HT-29 (cell line): ENCODE measurements around the gene THSD7B. TPM values are rescaled to one million over a fixed set of nuclear protein-coding genes. Genes with fewer than 3 reads are reported as not detected.
"Not testable (repeated sequence)": the region's sequence is repeated elsewhere in the genome, so short reads cannot be mapped to it uniquely, and the experiment has no call there.

Experiments
- DNase-seq: peaks from one replicate; pipeline ENCODE4 v3.0.0-alpha.2; 2015; ENCODE audit warnings: low spot score
- total RNA-seq: library from RNA; depleted of rRNA; stranded (reverse); fragments of >200 nt; shearing (Covaris generic); gene quantifications from 2 replicates; pipeline ENCODE4 v1.2.3, GENCODE V29; 2014

THSD7B gene
- total RNA-seq, 1 experiment from 2014 or later = not detected

GRCh38 chr2:137522620-137523011 lies 757.3 kb downstream of the THSD7B start:
- no peak for DNase-seq

- DNase-seq = no peak
Measured at GRCh38 chr2:137523931-137524330, 758.6 kb downstream of the THSD7B start.

DNA sequence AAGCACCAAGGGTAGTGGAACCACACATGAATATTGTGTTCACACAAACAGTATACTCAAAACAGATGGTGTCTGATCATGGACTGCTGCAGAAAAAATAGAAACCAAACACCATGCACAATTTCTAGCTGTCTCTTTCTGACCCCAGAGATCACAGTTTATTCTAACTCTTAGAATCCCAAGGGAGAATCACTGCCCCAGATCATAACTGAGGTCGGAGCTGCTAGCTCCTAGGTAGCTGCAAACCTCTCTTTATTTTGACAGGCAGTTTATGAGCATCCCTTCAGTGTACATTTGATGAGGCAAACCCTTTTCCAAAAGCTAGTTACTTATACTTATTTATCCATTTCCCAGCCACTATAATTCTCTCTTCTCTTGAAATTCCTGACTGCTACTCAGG lies 759.8 kb downstream of the THSD7B start:
- no peak for DNase-seq

GRCh38 chr2:137525641-137526190 lies 760.4 kb downstream of the THSD7B start:
- no peak for DNase-seq

- no peak for DNase-seq
Measured at GRCh38 chr2:137535897-137536296, 770.6 kb downstream of the THSD7B start.

- no peak for DNase-seq
Measured at GRCh38 chr2:137539336-137539735, 774.0 kb downstream of the THSD7B start.

DNA sequence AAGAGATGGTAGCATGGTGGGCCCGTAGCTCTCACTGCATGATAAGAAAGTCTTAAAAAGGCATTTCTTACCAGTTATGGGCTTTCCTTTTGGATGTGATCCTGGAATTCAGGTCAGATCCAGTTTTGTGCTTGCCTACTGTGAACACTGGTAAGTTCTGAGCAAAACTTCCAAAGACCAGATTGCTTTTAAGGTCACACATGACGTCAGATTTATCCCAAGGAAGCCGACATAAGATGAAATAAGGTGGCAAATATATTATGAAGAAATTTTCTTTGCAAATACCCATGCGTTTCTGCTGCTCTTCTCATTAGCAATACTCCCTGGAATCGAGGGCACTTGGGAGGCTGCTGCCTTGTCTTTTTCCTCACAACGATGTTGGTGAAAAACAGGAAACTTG lies 782.5 kb downstream of the THSD7B start:
- no peak for DNase-seq

- no peak for DNase-seq
Measured at GRCh38 chr2:137566387-137566786, 801.0 kb downstream of the THSD7B start.

DNA sequence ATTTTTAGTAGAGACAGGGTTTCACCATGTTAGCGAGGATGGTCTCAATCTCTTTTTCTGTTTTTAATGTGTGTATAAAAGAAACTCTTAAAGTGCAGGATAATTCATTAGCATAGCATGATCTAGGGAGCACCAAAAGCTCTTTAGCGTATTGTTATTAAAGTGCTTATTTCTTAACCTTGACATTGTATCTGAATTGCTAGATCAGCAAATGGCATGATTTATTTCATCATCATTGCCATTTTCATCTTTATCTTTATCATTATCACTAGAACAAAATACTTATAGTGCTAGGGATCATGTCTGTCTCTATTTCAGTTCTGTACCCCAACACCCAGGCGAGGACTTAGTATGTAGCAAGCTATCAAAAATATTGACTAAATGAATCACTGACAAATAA lies 805.1 kb downstream of the THSD7B start:
- DNase-seq = no peak

GRCh38 chr2:137587834-137588233 lies 822.5 kb downstream of the THSD7B start:
- not testable (repeated sequence) for DNase-seq

GRCh38 chr2:137588578-137588977 lies 823.2 kb downstream of the THSD7B start:
- not testable (repeated sequence) for DNase-seq

DNA sequence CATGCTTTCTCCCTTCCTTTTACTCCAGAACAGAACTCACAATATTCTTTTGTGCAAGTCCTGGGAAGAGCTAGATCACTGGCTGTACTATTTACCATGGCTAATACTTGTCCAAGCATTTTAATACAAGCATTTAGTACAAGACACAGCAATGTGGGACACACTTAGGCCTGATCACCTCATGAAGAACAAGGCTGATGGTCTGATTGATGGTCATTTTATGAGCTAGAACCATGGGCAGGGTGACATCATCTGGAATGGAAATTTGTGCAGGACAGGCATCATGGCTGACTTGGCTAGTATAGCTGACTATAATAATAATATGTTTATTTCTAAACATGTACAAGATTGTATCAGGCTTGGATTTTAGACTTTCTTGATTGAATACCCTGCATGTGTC lies 824.8 kb downstream of the THSD7B start:
- no peak for DNase-seq

- no peak for DNase-seq
Measured at GRCh38 chr2:137607722-137608318, 842.5 kb downstream of the THSD7B start.

- no peak for DNase-seq
Measured at GRCh38 chr2:137638932-137639331, 873.6 kb downstream of the THSD7B start.

DNA sequence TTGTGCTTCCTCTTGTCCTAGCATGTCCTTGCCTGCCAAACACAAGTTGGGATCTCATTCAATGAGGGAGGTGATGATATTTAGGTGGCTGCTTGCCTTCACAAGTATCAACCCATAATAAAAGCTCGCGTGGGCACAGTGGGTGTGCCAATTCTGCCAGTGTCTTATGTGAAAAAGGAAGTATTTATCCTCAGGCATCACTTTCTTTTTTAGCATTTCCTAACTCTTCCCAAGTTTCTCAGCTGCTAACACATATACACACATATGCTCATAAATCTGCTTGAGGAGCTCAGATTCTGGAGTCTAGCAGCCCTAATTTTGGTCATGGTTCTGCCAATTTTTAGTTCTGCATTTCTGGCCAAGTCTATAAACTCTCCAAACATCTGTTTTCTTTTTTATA lies 879.4 kb downstream of the THSD7B start:
- no peak for DNase-seq

- DNase-seq = no peak
Measured at GRCh38 chr2:137654046-137654445, 888.7 kb downstream of the THSD7B start.

GRCh38 chr2:137655814-137656213 lies 890.5 kb downstream of the THSD7B start:
- DNase-seq = no peak

DNA sequence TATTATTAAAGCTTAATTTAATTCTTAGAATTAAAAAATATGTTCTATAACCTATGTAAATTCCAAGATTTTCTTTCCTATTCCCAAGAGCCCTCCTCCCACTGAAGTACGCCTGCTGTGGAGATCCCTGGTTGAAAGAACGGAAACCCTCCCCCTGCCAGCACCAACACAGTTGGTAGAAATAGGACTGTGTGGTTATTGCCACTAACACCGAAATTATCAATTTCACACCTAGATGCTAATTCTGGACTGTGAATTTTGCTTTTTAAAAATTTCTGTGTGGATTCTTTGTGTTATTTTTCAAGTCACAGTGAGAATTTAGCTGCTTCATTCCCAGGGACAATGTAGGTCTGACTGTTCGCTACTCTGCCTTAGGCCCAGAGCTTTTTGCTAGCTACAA lies 893.1 kb downstream of the THSD7B start:
- no peak for DNase-seq

GRCh38 chr2:137659616-137660015 lies 894.3 kb downstream of the THSD7B start:
- DNase-seq = peak; percentile 68

DNA sequence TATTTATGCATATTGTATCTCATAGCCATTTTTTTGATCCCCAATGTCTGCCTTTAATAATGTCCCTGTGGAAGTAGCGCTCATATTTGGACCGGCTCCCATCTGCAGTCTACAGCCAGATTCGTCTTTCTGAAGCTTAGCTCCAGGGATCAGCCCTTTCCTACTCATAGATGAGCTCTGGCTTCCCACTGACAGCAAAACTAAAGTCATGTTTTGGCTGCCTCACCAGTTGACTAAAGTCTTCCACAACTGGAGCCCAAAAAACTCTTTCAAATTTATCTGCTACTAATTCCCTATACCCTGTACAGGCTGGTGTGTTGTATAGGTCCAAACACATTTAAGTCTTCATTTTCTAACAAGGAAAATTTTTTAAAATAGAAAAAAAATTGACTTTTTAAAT lies 904.8 kb downstream of the THSD7B start:
- no peak for DNase-seq

GRCh38 chr2:137672989-137673552 lies 907.7 kb downstream of the THSD7B start:
- no peak for DNase-seq

DNA sequence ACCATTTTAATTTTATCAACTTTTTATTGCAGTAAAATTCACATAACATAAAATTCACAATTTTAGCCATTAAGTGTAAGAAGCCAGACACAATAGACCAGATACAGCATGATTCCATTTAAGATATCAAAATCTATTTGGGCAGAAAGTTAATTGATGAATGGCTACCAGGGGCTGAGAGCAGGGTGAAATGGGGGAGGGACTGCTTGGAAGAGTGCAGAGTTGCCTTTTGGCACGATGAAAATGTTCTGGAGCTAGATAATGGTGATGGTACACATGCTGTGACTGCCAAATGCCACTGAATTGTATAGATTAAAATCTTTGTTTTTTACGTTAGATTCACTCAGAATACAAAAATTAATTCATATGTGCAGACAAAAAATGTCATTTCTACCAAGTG lies 909.6 kb downstream of the THSD7B start:
- DNase-seq = no peak

GRCh38 chr2:137675584-137676327 lies 910.4 kb downstream of the THSD7B start:
- peak; percentile 72 for DNase-seq
